ENCODE data around the gene CD28.
"Not testable (repeated sequence)": the region's sequence is repeated elsewhere in the genome, so short reads cannot be mapped to it uniquely, and the experiment has no call there.

Gene CD28

DNA sequence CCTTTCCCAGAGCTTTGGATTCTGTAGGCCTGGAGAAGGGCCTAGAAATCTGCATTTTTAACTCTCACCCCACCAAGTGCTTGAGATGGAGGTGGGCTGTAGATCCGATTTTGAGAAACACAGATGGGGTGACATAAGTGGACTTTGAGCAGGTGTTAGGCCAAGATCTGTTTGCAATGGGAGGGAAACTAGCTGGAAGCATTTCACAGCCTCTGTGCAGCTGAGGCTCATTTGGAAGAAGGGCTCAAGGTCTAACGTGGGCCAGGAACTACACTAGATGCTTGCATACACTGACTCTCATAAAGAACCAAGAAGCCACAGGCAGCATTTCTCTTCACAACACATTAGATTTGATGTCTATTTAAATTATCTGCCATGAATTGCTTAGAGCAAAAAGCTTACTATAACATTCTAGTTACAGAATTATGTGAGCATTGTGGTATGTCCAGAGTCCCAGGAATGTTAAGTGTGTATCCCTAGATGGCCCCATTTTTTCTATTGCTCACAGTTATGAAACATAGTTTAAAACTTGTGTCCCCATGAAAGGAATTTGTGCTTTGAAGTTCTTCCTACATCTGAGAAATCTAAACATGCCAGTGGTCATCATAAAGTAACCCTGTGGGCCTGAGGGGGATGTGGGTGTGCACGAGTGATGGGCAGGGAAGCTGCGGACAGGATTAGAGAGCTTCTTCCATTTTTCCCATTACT is 77.2 kb downstream of the CD28 start:
- H3K4me1 ChIP-seq (ENCODE audit: control insufficient read depth, insufficient read depth, low read length), result no peaks in the 10 kb centered on the region; the same call in 1 of the 2 replicates
- H3K36me3 ChIP-seq (ENCODE audit: control insufficient read depth, insufficient read depth, low read length), result no peaks in the 10 kb centered on the region
- DNase-seq (ENCODE audit: low read depth, low spot score), result no peak
- H3K27ac ChIP-seq (ENCODE audit: low read length), result no peak overlapping the region
- no peaks in the 10 kb centered on the region for H3K27me3 ChIP-seq (ENCODE audit: control insufficient read depth, insufficient read depth, low read length)
- H3K4me3 ChIP-seq (ENCODE audit: low read length), result no peak overlapping the region
- no CpG with 5 or more reads among the region's 4 CpGs for WGBS (ENCODE audit: insufficient coverage, insufficient read length)
- no peaks in the 10 kb centered on the region for H3K9me3 ChIP-seq (ENCODE audit: control insufficient read depth, insufficient read depth, low read length)

DNA sequence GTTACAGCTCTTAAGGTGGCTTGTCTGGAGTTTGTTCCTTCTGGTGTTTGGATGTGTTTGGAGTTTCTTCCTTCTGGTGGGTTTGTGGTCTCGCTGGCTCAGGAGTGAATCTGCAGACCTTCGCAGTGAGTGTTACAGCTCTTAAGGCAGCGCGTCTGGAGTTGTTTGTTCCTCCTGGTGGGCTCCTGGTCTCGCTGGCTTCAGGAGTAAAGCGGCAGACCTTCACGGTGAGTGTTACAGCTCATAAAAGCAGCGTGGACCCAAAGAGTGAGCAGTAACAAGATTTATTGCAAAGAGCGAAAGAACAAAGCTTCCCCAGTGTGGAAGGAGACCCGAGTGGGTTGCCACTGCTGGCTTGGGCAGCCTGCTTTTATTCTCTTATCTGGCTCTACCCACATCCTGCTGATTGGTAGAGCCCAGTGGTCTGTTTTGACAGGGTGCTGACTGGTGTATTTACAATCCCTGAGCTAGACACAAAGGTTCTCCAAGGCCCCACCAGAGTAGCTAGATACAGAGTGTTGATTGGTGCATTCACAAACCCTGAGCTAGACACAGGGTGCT is 78.4 kb downstream of the CD28 start:
- H3K9me3 ChIP-seq (ENCODE audit: control insufficient read depth, insufficient read depth, low read length); H3K4me1 ChIP-seq (ENCODE audit: control insufficient read depth, insufficient read depth, low read length); H3K36me3 ChIP-seq (ENCODE audit: control insufficient read depth, insufficient read depth, low read length); H3K27me3 ChIP-seq (ENCODE audit: control insufficient read depth, insufficient read depth, low read length); H3K27ac ChIP-seq (ENCODE audit: low read length); H3K4me3 ChIP-seq (ENCODE audit: low read length); DNase-seq (ENCODE audit: low read depth, low spot score): not testable (repeated sequence)
- WGBS (ENCODE audit: insufficient coverage, insufficient read length), result no CpG with 5 or more reads among the region's 10 CpGs

- no CpG with 5 or more reads among the region's 43 CpGs for WGBS (ENCODE audit: insufficient coverage, insufficient read length)
- H3K4me3 ChIP-seq (ENCODE audit: low read length); H3K4me1 ChIP-seq (ENCODE audit: control insufficient read depth, insufficient read depth, low read length); H3K27ac ChIP-seq (ENCODE audit: low read length); DNase-seq (ENCODE audit: low read depth, low spot score); H3K9me3 ChIP-seq (ENCODE audit: control insufficient read depth, insufficient read depth, low read length); H3K36me3 ChIP-seq (ENCODE audit: control insufficient read depth, insufficient read depth, low read length); H3K27me3 ChIP-seq (ENCODE audit: control insufficient read depth, insufficient read depth, low read length): not testable (repeated sequence)
Observed at GRCh38 chr2:203785391-203786110, 79.1 kb downstream of the CD28 start.

- Histone ChIP-seq H3K4me1 (ENCODE audit: control insufficient read depth, insufficient read depth, low read length) (no peaks in the 10 kb centered on the region; the same call in 1 of the 2 replicates), H3K27ac (ENCODE audit: low read length) (no peak overlapping the region)
- WGBS (ENCODE audit: insufficient coverage, insufficient read length), result no CpG with 5 or more reads among the region's 6 CpGs
Observed at GRCh38 chr2:203786549-203787351, 80.3 kb downstream of the CD28 start.

GRCh38 chr2:203787979-203788378 is 81.5 kb downstream of the CD28 start:
- Histone ChIP-seq H3K9me3 (ENCODE audit: control insufficient read depth, insufficient read depth, low read length) (no peaks in the 10 kb centered on the region), H3K4me1 (ENCODE audit: control insufficient read depth, insufficient read depth, low read length) (no peaks in the 10 kb centered on the region; the same call in 1 of the 2 replicates), H3K27ac (ENCODE audit: low read length) (no peak overlapping the region), H3K36me3 (ENCODE audit: control insufficient read depth, insufficient read depth, low read length) (no peaks in the 10 kb centered on the region), H3K4me3 (ENCODE audit: low read length) (no peak overlapping the region), H3K27me3 (ENCODE audit: control insufficient read depth, insufficient read depth, low read length) (no peaks in the 10 kb centered on the region)
- no CpG with 5 or more reads among the region's 2 CpGs for WGBS (ENCODE audit: insufficient coverage, insufficient read length)
- DNase-seq (ENCODE audit: low read depth, low spot score), result no peak

More at GRCh38 chr2:203786549-203787351, 80.3 kb downstream of the CD28 start:
- Histone ChIP-seq H3K9me3 (ENCODE audit: control insufficient read depth, insufficient read depth, low read length) (no peaks in the 10 kb centered on the region), H3K4me3 (ENCODE audit: low read length) (no peak overlapping the region), H3K27me3 (ENCODE audit: control insufficient read depth, insufficient read depth, low read length) (no peaks in the 10 kb centered on the region), H3K36me3 (ENCODE audit: control insufficient read depth, insufficient read depth, low read length) (no peaks in the 10 kb centered on the region)
- DNase-seq (ENCODE audit: low read depth, low spot score), result no peak

All from iPS DF 6.9 (cell line).